Measurements from ENCODE around the gene GOLT1A.

Gene GOLT1A

GRCh38 chr1:204213668-204214662, at the start of gene GOLT1A:
Gene GOLT1A, minus strand, starts transcription at chr1:204213988. Its CDS starts 82 bp downstream, at chr1:204213906.
- DNase-seq = peak; percentile 19

- no peak for DNase-seq
Measured at GRCh38 chr1:204263254-204263910, 49.6 kb upstream of the GOLT1A start.

- DNase-seq = no peak
Measured at GRCh38 chr1:204262506-204263253, 48.9 kb upstream of the GOLT1A start.

- no peak for DNase-seq
Measured at GRCh38 chr1:204261746-204262505, 48.1 kb upstream of the GOLT1A start.

GRCh38 chr1:204261266-204261665, 47.5 kb upstream of the GOLT1A start:
- no peak for DNase-seq

GRCh38 chr1:204260601-204261197, 46.9 kb upstream of the GOLT1A start:
- no peak for DNase-seq

GRCh38 chr1:204259782-204260181, 46.0 kb upstream of the GOLT1A start:
- no peak for DNase-seq

- no peak for DNase-seq
Measured at GRCh38 chr1:204259196-204259595, 45.4 kb upstream of the GOLT1A start.

GRCh38 chr1:204258213-204259115, 44.7 kb upstream of the GOLT1A start:
- DNase-seq = peak; percentile 5

GRCh38 chr1:204257446-204257845, 43.7 kb upstream of the GOLT1A start:
- DNase-seq = no peak

- DNase-seq = no peak
Measured at GRCh38 chr1:204256531-204256930, 42.7 kb upstream of the GOLT1A start.

- no peak for DNase-seq
Measured at GRCh38 chr1:204255966-204256365, 42.2 kb upstream of the GOLT1A start.

GRCh38 chr1:204255225-204255624, 41.4 kb upstream of the GOLT1A start:
- no peak for DNase-seq

- DNase-seq = no peak
Measured at GRCh38 chr1:204254031-204254661, 40.4 kb upstream of the GOLT1A start.

GRCh38 chr1:204251926-204252689, 38.3 kb upstream of the GOLT1A start:
- DNase-seq = no peak

- DNase-seq = no peak
Measured at GRCh38 chr1:204251286-204251685, 37.5 kb upstream of the GOLT1A start.

- no peak for DNase-seq
Measured at GRCh38 chr1:204250428-204251030, 36.7 kb upstream of the GOLT1A start.

GRCh38 chr1:204249736-204250427, 36.1 kb upstream of the GOLT1A start:
- DNase-seq = no peak

GRCh38 chr1:204248954-204249353, 35.2 kb upstream of the GOLT1A start:
- DNase-seq = no peak
